Hepatocyte (in vitro differentiated cells): ENCODE results near the gene CYP27B1. TPM values are rescaled to one million over a fixed set of nuclear protein-coding genes. Genes with fewer than 3 reads are reported as not detected.
A peak's percentile ranks its signal among the peaks of the same experiment; 100 is the strongest.

Experiments
- DNase-seq: peaks from one replicate; pipeline ENCODE4 v3.0.0-alpha.2; 2016; ENCODE audit warnings: low spot score
- H2AFZ ChIP-seq: fragments of 200-600 bp; sonication (generic); 2 replicates; pipeline ENCODE4 v1.6.0; 2016; ENCODE audit warnings: antibody characterized with exemption, mild to moderate bottlenecking
- H3K27ac ChIP-seq: fragments of 200-600 bp; sonication (generic); 2 replicates; pipeline ENCODE4 v1.5.1; 2016; ENCODE audit warnings: mild to moderate bottlenecking
- H3K27me3 ChIP-seq: fragments of 200-600 bp; sonication (generic); 2 replicates; pipeline ENCODE4 v1.6.1; 2016
- H3K36me3 ChIP-seq: fragments of 200-600 bp; sonication (generic); replicated peaks from 2 replicates; pipeline ENCODE4 v1.5.1; 2016; ENCODE audit warnings: low read depth; ENCODE audit not compliant: insufficient read depth
- H3K4me1 ChIP-seq: fragments of 200-600 bp; sonication (generic); 2 replicates; pipeline ENCODE4 v1.5.1; 2016; ENCODE audit warnings: mild to moderate bottlenecking, moderate library complexity; ENCODE audit not compliant: insufficient read depth
- H3K4me2 ChIP-seq: fragments of 200-600 bp; sonication (generic); 2 replicates; pipeline ENCODE4 v1.6.0; 2016
- H3K4me3 ChIP-seq: fragments of 200-600 bp; sonication (generic); 2 replicates; pipeline ENCODE4 v1.5.1; 2016; ENCODE audit warnings: mild to moderate bottlenecking
- H3K79me2 ChIP-seq: fragments of 200-600 bp; sonication (generic); 2 replicates; pipeline ENCODE4 v1.6.0; 2017; ENCODE audit warnings: mild to moderate bottlenecking
- H3K9me2 ChIP-seq: fragments of 200-600 bp; sonication (generic); replicated peaks from 2 replicates; pipeline ENCODE4 v1.6.0; 2017; ENCODE audit warnings: mild to moderate bottlenecking; ENCODE audit not compliant: insufficient read depth
- H3K9me3 ChIP-seq: fragments of 200-600 bp; sonication (generic); 2 replicates; pipeline ENCODE4 v1.5.1; 2016; ENCODE audit warnings: low read depth, mild to moderate bottlenecking
- H4K20me1 ChIP-seq: fragments of 200-600 bp; sonication (generic); 2 replicates; pipeline ENCODE4 v1.6.0; 2016; ENCODE audit warnings: mild to moderate bottlenecking; ENCODE audit not compliant: insufficient read depth, poor library complexity, severe bottlenecking
- EZH2 ChIP-seq: fragments of 200-600 bp; sonication (generic); IDR thresholded peaks from 2 replicates; pipeline ENCODE4 v1.6.1; 2016; ENCODE audit warnings: antibody characterized with exemption, mild to moderate bottlenecking, borderline replicate concordance
- EZH2phosphoT487 ChIP-seq: fragments of 200-600 bp; sonication (generic); IDR thresholded peaks from one replicate; pipeline ENCODE4 v1.6.1; 2018; ENCODE audit warnings: antibody characterized with exemption, mild to moderate bottlenecking, low read depth, moderate library complexity; ENCODE audit not compliant: unreplicated experiment, severe bottlenecking
- WGBS: methylation state at CpG from one replicate; pipeline ENCODE4 v1.1.6; 2016; ENCODE audit warnings: low lambda C conversion rate; ENCODE audit errors: missing lambda C conversion rate; 5-methylcytosine and 5-hydroxymethylcytosine counted together
- polyA plus RNA-seq: library from polyadenylated mRNA; unstranded; fragments of >200 nt; fragmentation: Nextera tagmentation; extraction: Ambion mirVana; gene quantifications from 2 replicates; pipeline ENCODE4 v1.2.1, GENCODE V29; 2016
- total RNA-seq: library from RNA; depleted of rRNA; stranded (reverse); fragments of >200 nt; gene quantifications from 2 replicates; pipeline ENCODE4 v1.2.3, GENCODE V29; 2014
- TF ChIP-seq, protein P1 (sequence below): fragments of 200-600 bp; sonication (generic); IDR thresholded peaks from 2 replicates; pipeline ENCODE4 v1.5.1; 2016; ENCODE audit warnings: antibody characterized with exemption, mild to moderate bottlenecking; ENCODE audit not compliant: poor library complexity

The CYP27B1 gene
- total and polyA plus RNA-seq, 2 experiments from 2014 or later: 0.23 to 2.3 TPM

DNA sequence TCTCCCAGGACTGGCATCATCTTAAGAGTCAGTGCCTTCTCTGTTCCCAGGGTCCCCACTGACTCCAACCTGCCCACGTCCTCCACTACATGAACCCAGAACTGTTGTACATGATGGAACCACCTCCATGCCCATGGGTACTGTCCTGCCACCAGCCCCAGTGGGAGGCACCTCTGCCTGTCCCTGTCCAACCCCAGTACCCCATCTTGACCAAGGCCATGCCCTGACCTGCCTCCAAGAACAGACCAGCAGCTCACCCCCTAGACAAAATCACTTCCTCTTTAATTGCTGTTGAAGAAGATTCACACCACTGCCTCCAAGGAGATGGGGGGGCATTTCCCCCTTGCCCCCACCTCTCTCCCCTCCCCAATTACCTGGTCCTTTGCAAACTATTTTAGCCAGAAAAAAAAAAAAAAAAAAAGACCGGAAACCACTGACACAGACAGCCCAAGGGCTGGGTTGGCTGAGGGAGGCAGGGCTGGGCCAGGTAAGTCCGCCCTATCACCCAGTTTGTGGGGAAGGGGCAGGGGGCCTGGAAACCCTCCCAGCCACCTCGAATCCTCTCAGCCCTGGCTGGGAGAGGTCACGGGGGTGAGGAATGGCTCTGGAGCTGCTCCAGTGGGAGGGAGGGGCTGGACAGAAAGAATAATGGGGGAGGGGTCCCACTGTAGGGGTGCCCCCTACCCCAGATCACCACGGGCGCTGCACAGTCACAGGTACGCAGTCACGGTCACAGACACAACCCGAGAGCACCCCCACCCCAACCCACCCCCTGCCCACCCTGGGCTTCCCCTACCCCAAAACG lies 41.7 kb downstream of the CYP27B1 start:
- no peaks in the 10 kb centered on the region for H3K9me2 ChIP-seq
- no peak overlapping the region for H3K27ac ChIP-seq
- H3K79me2 ChIP-seq: no peaks in the 10 kb centered on the region
- H3K9me3 ChIP-seq: no peaks in the 10 kb centered on the region
- no peaks in the 10 kb centered on the region for H4K20me1 ChIP-seq
- H3K4me1 ChIP-seq: peaks cover 6% of the 10 kb centered on the region
- WGBS: 59% methylated on average over 5 of the region's 11 CpGs
- peak; percentile 3 for DNase-seq
- H3K36me3 ChIP-seq: no peaks in the 10 kb centered on the region
- H3K4me3 ChIP-seq: no peak overlapping the region
- TF ChIP-seq EZH2phosphoT487 (no peak), EZH2 (no peak)
- TF ChIP-seq, protein P1, sequence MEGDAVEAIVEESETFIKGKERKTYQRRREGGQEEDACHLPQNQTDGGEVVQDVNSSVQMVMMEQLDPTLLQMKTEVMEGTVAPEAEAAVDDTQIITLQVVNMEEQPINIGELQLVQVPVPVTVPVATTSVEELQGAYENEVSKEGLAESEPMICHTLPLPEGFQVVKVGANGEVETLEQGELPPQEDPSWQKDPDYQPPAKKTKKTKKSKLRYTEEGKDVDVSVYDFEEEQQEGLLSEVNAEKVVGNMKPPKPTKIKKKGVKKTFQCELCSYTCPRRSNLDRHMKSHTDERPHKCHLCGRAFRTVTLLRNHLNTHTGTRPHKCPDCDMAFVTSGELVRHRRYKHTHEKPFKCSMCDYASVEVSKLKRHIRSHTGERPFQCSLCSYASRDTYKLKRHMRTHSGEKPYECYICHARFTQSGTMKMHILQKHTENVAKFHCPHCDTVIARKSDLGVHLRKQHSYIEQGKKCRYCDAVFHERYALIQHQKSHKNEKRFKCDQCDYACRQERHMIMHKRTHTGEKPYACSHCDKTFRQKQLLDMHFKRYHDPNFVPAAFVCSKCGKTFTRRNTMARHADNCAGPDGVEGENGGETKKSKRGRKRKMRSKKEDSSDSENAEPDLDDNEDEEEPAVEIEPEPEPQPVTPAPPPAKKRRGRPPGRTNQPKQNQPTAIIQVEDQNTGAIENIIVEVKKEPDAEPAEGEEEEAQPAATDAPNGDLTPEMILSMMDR: no peak
- H3K4me2 ChIP-seq: no peak overlapping the region
- peaks cover 58% of the 10 kb centered on the region for H3K27me3 ChIP-seq
- H2AFZ ChIP-seq: no peak overlapping the region

DNA sequence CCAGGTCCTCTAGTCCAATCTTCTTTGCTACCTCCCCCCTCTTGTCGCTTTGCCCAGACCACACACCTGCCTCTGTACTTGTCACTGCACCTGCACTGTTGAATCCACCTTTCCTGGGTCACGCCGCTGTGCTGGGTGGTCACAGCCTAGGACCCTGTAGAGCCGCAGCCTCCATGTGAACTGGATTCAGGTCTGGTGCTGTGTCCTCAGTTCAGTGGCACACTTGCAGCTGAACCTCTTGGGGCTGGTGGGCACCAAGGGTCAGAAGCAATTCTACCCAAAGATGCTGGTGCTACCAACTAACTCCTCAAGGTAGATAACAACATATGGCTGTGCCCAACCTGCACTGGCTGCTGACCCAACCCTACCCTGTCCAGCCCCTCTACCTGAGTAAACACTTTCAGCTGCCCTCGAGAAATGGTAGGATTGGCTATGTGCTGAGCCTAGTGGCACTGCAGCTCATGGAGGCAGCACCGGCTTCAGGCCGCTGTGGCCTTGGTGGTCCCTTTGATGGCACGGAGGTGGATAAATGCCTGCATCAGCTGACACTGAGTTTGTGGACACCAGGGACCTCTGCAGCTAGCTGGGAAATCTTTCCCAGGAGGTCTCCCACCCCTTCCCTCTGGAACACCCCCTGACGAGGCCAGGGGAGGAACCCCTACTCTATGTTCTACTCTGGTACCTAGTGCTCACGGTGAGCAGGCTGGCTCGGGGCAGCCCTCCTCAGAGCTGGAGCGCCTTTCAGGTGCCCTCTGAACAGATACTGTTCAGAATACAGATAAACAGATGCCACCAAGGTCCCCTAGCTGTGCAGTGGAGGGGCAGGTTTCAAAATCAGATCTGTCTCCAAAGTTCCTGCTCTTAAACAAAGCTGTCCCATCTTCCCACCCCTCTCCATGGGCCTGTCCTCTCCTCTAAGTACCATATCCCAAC lies 42.6 kb downstream of the CYP27B1 start:
- 83% methylated on average over 12 of the region's 12 CpGs for WGBS
- no peaks in the 10 kb centered on the region for H3K36me3 ChIP-seq
- no peak overlapping the region for H2AFZ ChIP-seq
- DNase-seq: peak; percentile 1
- H3K79me2 ChIP-seq: no peaks in the 10 kb centered on the region
- TF ChIP-seq, protein P1: no peak
- TF ChIP-seq EZH2 (no peak), EZH2phosphoT487 (no peak)
- no peaks in the 10 kb centered on the region for H3K9me2 ChIP-seq
- H3K4me2 ChIP-seq: no peak overlapping the region
- H4K20me1 ChIP-seq: no peaks in the 10 kb centered on the region
- no peaks in the 10 kb centered on the region for H3K9me3 ChIP-seq
- H3K27ac ChIP-seq: no peak overlapping the region
- peaks cover 6% of the 10 kb centered on the region for H3K4me1 ChIP-seq
- H3K27me3 ChIP-seq: peaks cover 49% of the 10 kb centered on the region
- H3K4me3 ChIP-seq: no peak overlapping the region

DNA sequence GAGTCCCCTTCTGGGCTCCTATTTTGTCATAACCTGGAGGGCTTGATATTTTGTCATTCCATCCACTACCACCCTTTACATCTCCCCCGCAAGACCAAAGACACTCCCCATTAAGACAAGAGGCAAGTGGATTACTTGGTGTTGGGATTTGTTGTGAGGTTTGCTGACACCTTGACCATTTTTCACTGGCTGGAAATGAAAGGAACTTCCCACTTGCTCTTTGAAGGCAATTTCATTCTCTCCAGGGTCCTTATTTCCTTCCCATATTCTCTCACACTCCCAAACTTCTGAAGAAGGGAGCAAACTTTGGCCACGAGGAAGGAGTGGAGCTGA lies 43.3 kb downstream of the CYP27B1 start:
- H3K36me3 ChIP-seq: no peaks in the 10 kb centered on the region
- no peak overlapping the region for H3K4me3 ChIP-seq
- 70% methylated on average over 2 of the region's 2 CpGs for WGBS
- no peaks in the 10 kb centered on the region for H4K20me1 ChIP-seq
- no peak overlapping the region for H3K27ac ChIP-seq
- H3K27me3 ChIP-seq: peaks cover 45% of the 10 kb centered on the region
- no peak for TF ChIP-seq EZH2phosphoT487
- TF ChIP-seq, protein P1: no peak
- TF ChIP-seq EZH2: no peak
- H2AFZ ChIP-seq: no peak overlapping the region
- no peaks in the 10 kb centered on the region for H3K9me2 ChIP-seq
- no peak for DNase-seq
- H3K4me2 ChIP-seq: no peak overlapping the region
- H3K79me2 ChIP-seq: no peaks in the 10 kb centered on the region
- no peaks in the 10 kb centered on the region for H3K9me3 ChIP-seq
- peaks cover 6% of the 10 kb centered on the region for H3K4me1 ChIP-seq
